Testis (tissue), 3 donors: ENCODE measurements around the gene HNRNPU. TPM values are rescaled to one million over a fixed set of nuclear protein-coding genes. Genes with fewer than 3 reads are reported as not detected.

Source experiments
- DNase-seq: peaks from one replicate; pipeline ENCODE4 v3.0.0-alpha.2; 2019
- H3K27ac ChIP-seq, 2 donors: fragments of 200-600 bp; sonication (generic); one replicate each; pipeline ENCODE4 v1.5.1; 2019
- H3K27me3 ChIP-seq: fragments of 200-600 bp; sonication (generic); one replicate; pipeline ENCODE4 v1.5.1; 2019
- H3K36me3 ChIP-seq: fragments of 200-600 bp; sonication (generic); one replicate; pipeline ENCODE4 v1.5.1; 2017; ENCODE audit warnings: low read depth; ENCODE audit errors: missing control alignments
- H3K4me1 ChIP-seq: fragments of 200-600 bp; sonication (generic); one replicate; pipeline ENCODE4 v1.5.1; 2019
- H3K4me3 ChIP-seq, 2 donors: fragments of 200-600 bp; sonication (generic); one replicate each; pipeline ENCODE4 v1.5.1; 2017 to 2019
- H3K9me3 ChIP-seq: fragments of 200-600 bp; sonication (generic); one replicate; pipeline ENCODE4 v1.5.1; 2017
- POLR2A ChIP-seq: fragments of 450-650 bp; IDR thresholded peaks from one replicate; pipeline ENCODE4 v1.6.1; 2017; ENCODE audit warnings: antibody characterized with exemption, mild to moderate bottlenecking, moderate library complexity
- WGBS, 2 donors: methylation state at CpG; one replicate each; pipeline ENCODE4 v1.1.5; 2018; 5-methylcytosine and 5-hydroxymethylcytosine counted together
- intact Hi-C: fragments of 100-400 bp; cut with DNase I; formaldehyde crosslinking; loops from one replicate; pipeline ENCODE4 v1.15.1; 2023; ENCODE audit warnings: low total_unique reads
- polyA plus RNA-seq: library from polyadenylated mRNA; stranded (reverse); fragments of 350-450 nt; fragmentation: Illumina TruSeq; extraction: RNeasy Lipid Tissue Mini Kit (QIAGEN cat#74804); gene quantifications from one replicate; pipeline ENCODE4 v1.2.3, GENCODE V29; 2014; ENCODE audit warnings: low read depth, low replicate concordance; ENCODE audit not compliant: insufficient read depth
- total RNA-seq, 2 donors: library from RNA; depleted of rRNA; stranded (reverse); fragments of >200 nt; gene quantifications; one replicate each; pipeline ENCODE4 v1.2.3, GENCODE V29; 2016
- TF ChIP-seq, protein P1 (sequence below), 3 experiments: fragments of 450-650 bp in 2 of 3; fragments of 200-600 bp in 1 of 3; sonication (generic) in 1 of 3; IDR thresholded peaks; one replicate each; pipeline ENCODE4 v1.5.1; 2016 to 2019; ENCODE audit warnings: antibody characterized with exemption in 3 of 3, mild to moderate bottlenecking in 2 of 3, moderate library complexity in 1 of 3

The HNRNPU gene
- total and polyA plus RNA-seq, 3 donors from 2014 or later, result 303 to 467 (median 378) TPM

DNA sequence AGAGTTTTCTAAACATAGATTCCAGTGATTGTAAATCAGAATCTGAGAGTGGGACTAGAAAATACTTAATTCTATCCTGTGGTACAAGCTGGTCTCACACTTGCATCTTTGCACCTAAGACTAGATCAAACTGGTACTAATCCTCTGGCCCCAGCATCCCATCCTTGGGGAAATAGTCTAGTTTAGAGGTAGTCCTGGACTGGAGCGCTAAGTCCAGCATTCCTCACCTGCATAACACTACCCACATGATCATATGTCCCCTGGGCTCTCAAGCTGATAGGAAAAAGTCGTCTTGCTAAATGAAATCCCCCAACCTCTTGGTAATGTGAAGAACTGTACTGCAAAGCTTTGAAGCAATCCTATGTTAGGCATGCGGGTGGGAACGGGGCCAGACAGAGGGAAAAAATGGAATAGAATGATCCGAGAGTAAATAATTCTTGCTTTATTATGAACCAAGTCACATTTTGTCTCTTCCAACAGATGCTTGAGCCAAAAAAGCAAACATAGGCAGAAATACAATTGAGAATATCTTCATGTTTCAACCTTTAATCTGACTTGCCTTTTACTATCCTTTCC lies 24.0 kb downstream of the HNRNPU start:
- intact Hi-C loops, result no loop called here
- no peaks in the 10 kb centered on the region for H3K27me3 ChIP-seq
- 45 to 51% methylated on average over 5 of the region's 5 CpGs for WGBS, 2 donors
- H3K36me3 ChIP-seq, result no peaks in the 10 kb centered on the region
- H3K27ac ChIP-seq, result no peak overlapping the region
- TF ChIP-seq, protein P1, sequence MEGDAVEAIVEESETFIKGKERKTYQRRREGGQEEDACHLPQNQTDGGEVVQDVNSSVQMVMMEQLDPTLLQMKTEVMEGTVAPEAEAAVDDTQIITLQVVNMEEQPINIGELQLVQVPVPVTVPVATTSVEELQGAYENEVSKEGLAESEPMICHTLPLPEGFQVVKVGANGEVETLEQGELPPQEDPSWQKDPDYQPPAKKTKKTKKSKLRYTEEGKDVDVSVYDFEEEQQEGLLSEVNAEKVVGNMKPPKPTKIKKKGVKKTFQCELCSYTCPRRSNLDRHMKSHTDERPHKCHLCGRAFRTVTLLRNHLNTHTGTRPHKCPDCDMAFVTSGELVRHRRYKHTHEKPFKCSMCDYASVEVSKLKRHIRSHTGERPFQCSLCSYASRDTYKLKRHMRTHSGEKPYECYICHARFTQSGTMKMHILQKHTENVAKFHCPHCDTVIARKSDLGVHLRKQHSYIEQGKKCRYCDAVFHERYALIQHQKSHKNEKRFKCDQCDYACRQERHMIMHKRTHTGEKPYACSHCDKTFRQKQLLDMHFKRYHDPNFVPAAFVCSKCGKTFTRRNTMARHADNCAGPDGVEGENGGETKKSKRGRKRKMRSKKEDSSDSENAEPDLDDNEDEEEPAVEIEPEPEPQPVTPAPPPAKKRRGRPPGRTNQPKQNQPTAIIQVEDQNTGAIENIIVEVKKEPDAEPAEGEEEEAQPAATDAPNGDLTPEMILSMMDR (IDR thresholded peaks at IDR 0.05), result no peak
- no peak for TF ChIP-seq POLR2A
- peak; percentile 28 for DNase-seq
- peaks cover 5% of the 10 kb centered on the region for H3K4me1 ChIP-seq
- no peak overlapping the region for H3K4me3 ChIP-seq
- H3K9me3 ChIP-seq, result no peaks in the 10 kb centered on the region

DNA sequence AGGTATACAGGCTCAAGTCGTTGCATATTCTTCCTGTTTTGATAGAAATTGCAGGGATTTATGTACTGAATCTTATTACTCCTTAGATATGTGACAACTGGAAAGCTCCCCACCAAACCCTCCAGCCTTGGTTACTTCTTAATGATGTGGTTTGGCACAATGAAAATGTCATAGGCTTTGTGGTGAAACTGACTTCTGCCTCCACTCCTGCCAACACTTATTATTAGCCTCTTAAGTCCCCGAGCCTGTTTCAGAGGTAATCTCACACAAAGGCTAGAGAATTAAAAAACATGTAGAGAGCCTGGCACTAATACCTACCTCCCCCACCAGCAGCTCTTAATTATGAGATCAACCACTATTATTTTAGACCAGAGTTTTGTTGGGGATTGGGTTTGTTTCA lies 24.7 kb downstream of the HNRNPU start:
- WGBS, 2 donors, result 79 to 82% methylated on average over 2 of the region's 2 CpGs
- Histone ChIP-seq H3K27ac (no peak overlapping the region), H3K9me3 (no peaks in the 10 kb centered on the region), H3K27me3 (no peaks in the 10 kb centered on the region), H3K4me3 (no peak overlapping the region), H3K4me1 (peaks cover 5% of the 10 kb centered on the region), H3K36me3 (no peaks in the 10 kb centered on the region)
- intact Hi-C loops, result no loop called here
- TF ChIP-seq, protein P1 (IDR thresholded peaks at IDR 0.05), result no peak
- TF ChIP-seq POLR2A, result no peak
- no peak for DNase-seq

DNA sequence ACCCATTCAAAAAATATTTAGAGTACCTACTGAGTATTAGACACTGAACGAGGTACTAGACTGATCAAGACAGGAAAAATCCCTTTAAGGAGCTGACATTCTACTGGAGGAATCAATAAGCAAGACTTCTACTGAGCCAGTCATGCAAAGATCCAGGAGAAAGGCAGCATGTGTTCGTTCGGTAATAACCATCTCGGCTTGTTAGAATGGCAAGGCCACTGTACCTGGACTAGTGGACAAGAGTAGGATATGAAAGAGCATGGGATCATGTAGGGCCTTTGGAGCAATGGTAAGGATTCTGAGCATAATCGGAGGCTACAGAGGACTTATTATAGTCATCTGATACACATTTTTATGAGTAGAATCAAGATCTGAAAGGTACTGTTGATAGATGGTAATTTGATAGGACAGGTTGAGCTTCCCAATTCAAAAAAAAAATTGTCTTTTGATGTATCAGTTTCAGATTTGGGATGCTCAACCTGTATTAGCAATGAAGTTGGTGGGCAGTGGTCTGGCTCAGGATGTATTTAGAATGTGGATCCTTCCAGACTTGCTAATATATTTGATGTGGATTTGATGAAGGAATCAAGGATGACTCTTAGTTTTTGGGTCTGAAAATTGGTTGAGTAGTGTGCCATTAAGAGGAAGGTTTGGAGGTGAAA lies 26.6 kb downstream of the HNRNPU start:
- Histone ChIP-seq H3K9me3 (no peaks in the 10 kb centered on the region), H3K36me3 (no peaks in the 10 kb centered on the region), H3K27me3 (no peaks in the 10 kb centered on the region), H3K27ac (no peak overlapping the region), H3K4me1 (peaks cover 5% of the 10 kb centered on the region), H3K4me3 (no peak overlapping the region)
- TF ChIP-seq, protein P1 (IDR thresholded peaks at IDR 0.05), result no peak
- TF ChIP-seq POLR2A, result no peak
- no peak for DNase-seq
- intact Hi-C loops, result no loop called here
- WGBS, 2 donors, result 47 to 69% methylated on average over 5 of the region's 5 CpGs

DNA sequence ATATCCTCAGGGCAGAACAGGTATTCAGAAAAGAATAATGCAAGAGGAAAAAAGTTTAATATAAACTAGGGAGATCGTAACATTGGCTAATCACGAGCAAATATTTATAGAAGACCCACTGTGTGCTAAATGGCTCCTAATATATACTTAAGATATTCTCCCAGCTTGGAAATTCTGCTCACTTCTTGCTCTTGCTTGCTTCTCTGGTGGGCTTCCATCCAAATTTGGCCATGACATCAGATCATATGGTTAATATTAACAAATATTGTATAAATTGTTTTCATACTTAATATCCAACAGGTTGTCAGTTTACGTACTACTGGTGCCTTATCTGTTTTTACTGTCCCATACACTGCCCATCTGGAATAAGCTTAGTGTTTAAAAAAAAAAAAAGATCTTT lies 27.8 kb downstream of the HNRNPU start:
- no peak for DNase-seq
- H3K9me3 ChIP-seq, result no peaks in the 10 kb centered on the region
- H3K4me3 ChIP-seq, result peak overlapping the region; percentile 84 to 91
- H3K27me3 ChIP-seq, result no peaks in the 10 kb centered on the region
- WGBS, 2 donors, result 8 to 18% methylated on average over 3 of the region's 3 CpGs
- TF ChIP-seq, protein P1 (IDR thresholded peaks at IDR 0.05), result no peak
- no peak for TF ChIP-seq POLR2A
- H3K36me3 ChIP-seq, result no peaks in the 10 kb centered on the region
- intact Hi-C loops, result no loop called here
- H3K27ac ChIP-seq, result peak overlapping the region; percentile 98 to 99
- peaks cover 5% of the 10 kb centered on the region for H3K4me1 ChIP-seq

DNA sequence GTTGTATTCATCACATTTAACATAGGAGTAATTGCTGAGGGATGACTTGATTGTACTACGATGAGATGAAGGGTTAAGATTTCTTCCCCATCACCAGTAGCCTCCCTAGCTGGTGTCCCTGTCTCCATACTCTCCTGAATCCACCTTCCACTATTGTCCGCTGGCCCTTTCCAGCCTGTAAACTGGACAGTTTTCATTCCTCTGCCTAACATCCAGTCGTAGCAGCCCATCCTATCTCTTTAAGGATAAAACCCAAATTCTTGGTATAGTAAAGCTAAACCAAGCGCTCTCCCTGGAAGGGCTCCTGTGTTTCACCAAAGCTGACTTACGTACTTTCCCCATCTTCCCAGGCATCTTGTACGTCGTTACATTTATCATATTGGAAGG lies 28.2 kb downstream of the HNRNPU start:
- intact Hi-C loops, result no loop called here
- H3K27me3 ChIP-seq, result no peaks in the 10 kb centered on the region
- DNase-seq, result peak; percentile 37
- no peaks in the 10 kb centered on the region for H3K9me3 ChIP-seq
- 0 to 1% methylated on average over 7 of the region's 7 CpGs for WGBS, 2 donors
- H3K4me1 ChIP-seq, result peaks cover 5% of the 10 kb centered on the region
- peak overlapping the region; percentile 98 to 99 for H3K27ac ChIP-seq
- no peaks in the 10 kb centered on the region for H3K36me3 ChIP-seq
- H3K4me3 ChIP-seq, result peak overlapping the region; percentile 84 to 91
- TF ChIP-seq POLR2A, result no peak
- TF ChIP-seq, protein P1 (IDR thresholded peaks at IDR 0.05), result no peak
